IMR-90 (cell line): ENCODE data around the gene CD101.

Experiments
- CEBPB ChIP-seq: IDR thresholded peaks from 2 replicates; pipeline ENCODE4 v1.6.1; 2012; ENCODE audit warnings: low read depth, low read length, improper control_type of control experiment
- CHD1 ChIP-seq: IDR thresholded peaks from 2 replicates; pipeline ENCODE4 v1.6.1; 2012; ENCODE audit warnings: low read depth, low read length, improper control_type of control experiment
- MAFK ChIP-seq: IDR thresholded peaks from 2 replicates; pipeline ENCODE4 v1.6.1; 2012; ENCODE audit warnings: low read depth, low read length, improper control_type of control experiment
- MXI1 ChIP-seq: IDR thresholded peaks from 2 replicates; pipeline ENCODE4 v1.6.1; 2012; ENCODE audit warnings: low read depth, mild to moderate bottlenecking, low read length, moderate library complexity, borderline replicate concordance
- NFE2L2 ChIP-seq: fragments of 150-350 bp; IDR thresholded peaks from 2 replicates; pipeline ENCODE4 v1.6.1; 2016; ENCODE audit warnings: low read depth, mild to moderate bottlenecking, low read length
- POLR2A ChIP-seq: IDR thresholded peaks from 2 replicates; pipeline ENCODE4 v1.6.1; 2012; ENCODE audit warnings: mild to moderate bottlenecking, low read depth, low read length
- RAD21 ChIP-seq: IDR thresholded peaks from 2 replicates; pipeline ENCODE4 v1.6.1; 2012; ENCODE audit warnings: low read length, improper control_type of control experiment
- RCOR1 ChIP-seq: IDR thresholded peaks from 2 replicates; pipeline ENCODE4 v1.6.1; 2012; ENCODE audit warnings: mild to moderate bottlenecking, low read length, improper control_type of control experiment; ENCODE audit not compliant: insufficient replicate concordance
- SMC3 ChIP-seq: fragments of 150-350 bp; IDR thresholded peaks from 2 replicates; pipeline ENCODE4 v1.6.1; 2016; ENCODE audit warnings: low read depth, mild to moderate bottlenecking, antibody characterized with exemption, low read length, moderate library complexity
- TF ChIP-seq, protein P1 (sequence below): fragments of 150-350 bp; IDR thresholded peaks from 2 replicates; pipeline ENCODE4 v1.6.1; 2017; ENCODE audit warnings: mild to moderate bottlenecking, antibody characterized with exemption, low read length, low read depth
- TF ChIP-seq, protein P2 (sequence below): conservative IDR thresholded peaks from 2 replicates; pipeline ENCODE4 v1.5.1; 2012; ENCODE audit warnings: mild to moderate bottlenecking, low read depth, low read length, improper control_type of control experiment
- TF ChIP-seq, protein P3 (sequence below): fragments of 150-350 bp; IDR thresholded peaks from 2 replicates; pipeline ENCODE4 v1.6.1; 2016; ENCODE audit warnings: low read depth, mild to moderate bottlenecking, low read length, moderate library complexity, borderline replicate concordance

DNA sequence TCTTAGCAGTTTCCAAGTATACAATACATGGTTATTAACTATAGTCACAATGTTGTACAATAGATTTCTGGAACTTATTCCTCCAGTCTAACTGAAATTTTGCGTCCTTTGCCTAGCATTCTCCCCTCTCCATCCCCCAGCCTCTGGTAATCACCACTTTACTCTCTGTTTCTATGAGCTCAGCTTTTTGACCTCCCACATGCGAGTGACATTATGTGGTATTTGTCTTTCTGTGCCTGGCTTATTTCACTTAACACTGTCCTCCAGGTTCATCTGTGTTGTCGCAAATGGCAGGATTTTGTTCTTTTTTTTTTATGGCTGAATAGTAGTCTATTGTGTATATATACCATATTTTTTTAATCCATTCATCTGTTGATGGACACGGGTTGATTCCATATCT is 43.9 kb upstream of the CD101 start:
- TF ChIP-seq, protein P1, sequence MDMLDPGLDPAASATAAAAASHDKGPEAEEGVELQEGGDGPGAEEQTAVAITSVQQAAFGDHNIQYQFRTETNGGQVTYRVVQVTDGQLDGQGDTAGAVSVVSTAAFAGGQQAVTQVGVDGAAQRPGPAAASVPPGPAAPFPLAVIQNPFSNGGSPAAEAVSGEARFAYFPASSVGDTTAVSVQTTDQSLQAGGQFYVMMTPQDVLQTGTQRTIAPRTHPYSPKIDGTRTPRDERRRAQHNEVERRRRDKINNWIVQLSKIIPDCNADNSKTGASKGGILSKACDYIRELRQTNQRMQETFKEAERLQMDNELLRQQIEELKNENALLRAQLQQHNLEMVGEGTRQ, result no peak
- TF ChIP-seq, protein P2, sequence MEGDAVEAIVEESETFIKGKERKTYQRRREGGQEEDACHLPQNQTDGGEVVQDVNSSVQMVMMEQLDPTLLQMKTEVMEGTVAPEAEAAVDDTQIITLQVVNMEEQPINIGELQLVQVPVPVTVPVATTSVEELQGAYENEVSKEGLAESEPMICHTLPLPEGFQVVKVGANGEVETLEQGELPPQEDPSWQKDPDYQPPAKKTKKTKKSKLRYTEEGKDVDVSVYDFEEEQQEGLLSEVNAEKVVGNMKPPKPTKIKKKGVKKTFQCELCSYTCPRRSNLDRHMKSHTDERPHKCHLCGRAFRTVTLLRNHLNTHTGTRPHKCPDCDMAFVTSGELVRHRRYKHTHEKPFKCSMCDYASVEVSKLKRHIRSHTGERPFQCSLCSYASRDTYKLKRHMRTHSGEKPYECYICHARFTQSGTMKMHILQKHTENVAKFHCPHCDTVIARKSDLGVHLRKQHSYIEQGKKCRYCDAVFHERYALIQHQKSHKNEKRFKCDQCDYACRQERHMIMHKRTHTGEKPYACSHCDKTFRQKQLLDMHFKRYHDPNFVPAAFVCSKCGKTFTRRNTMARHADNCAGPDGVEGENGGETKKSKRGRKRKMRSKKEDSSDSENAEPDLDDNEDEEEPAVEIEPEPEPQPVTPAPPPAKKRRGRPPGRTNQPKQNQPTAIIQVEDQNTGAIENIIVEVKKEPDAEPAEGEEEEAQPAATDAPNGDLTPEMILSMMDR, result no peak
- TF ChIP-seq NFE2L2 (no peak), CEBPB (no peak), RAD21 (no peak), RCOR1 (no peak), CHD1 (no peak), POLR2A (no peak), MXI1 (no peak), SMC3 (no peak), MAFK (no peak)
- TF ChIP-seq, protein P3, sequence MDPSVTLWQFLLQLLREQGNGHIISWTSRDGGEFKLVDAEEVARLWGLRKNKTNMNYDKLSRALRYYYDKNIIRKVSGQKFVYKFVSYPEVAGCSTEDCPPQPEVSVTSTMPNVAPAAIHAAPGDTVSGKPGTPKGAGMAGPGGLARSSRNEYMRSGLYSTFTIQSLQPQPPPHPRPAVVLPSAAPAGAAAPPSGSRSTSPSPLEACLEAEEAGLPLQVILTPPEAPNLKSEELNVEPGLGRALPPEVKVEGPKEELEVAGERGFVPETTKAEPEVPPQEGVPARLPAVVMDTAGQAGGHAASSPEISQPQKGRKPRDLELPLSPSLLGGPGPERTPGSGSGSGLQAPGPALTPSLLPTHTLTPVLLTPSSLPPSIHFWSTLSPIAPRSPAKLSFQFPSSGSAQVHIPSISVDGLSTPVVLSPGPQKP, result no peak
